Upper lobe of left lung (tissue), 6 donors: ENCODE results near the gene DLGAP1. TPM values are rescaled to one million over a fixed set of nuclear protein-coding genes. Genes with fewer than 3 reads are reported as not detected.

Experiments used
- ATAC-seq, 2 donors: fragments of 200-7000 bp; cut with Tn5 transposase; one replicate each; pipeline ENCODE4 v1.9.1; 2022; ENCODE audit warnings: mild to moderate bottlenecking in 2 of 2, moderate library complexity in 2 of 2; ENCODE audit not compliant: low FRiP score in 2 of 2
- DNase-seq, 2 donors: peaks; one replicate each; pipeline ENCODE4 v3.0.0-alpha.2; 2019 to 2020
- H3K27ac ChIP-seq, 4 donors: fragments of 200-600 bp; sonication (generic); one replicate each; pipeline ENCODE4 v1.5.1; 2016 to 2019
- H3K27me3 ChIP-seq, 4 donors: fragments of 200-600 bp; sonication (generic); one replicate each; pipeline ENCODE4 v1.5.1; 2017 to 2019
- H3K36me3 ChIP-seq, 4 donors: fragments of 200-600 bp; sonication (generic); one replicate each; pipeline ENCODE4 v1.5.1; 2016 to 2019
- H3K4me1 ChIP-seq, 4 donors: fragments of 200-600 bp; sonication (generic); one replicate each; pipeline ENCODE4 v1.5.1; 2018 to 2019
- H3K4me3 ChIP-seq, 4 donors: fragments of 200-600 bp; sonication (generic); one replicate each; pipeline ENCODE4 v1.5.1; 2017 to 2019; ENCODE audit warnings: mild to moderate bottlenecking in 2 of 4, moderate library complexity in 1 of 4
- H3K9me3 ChIP-seq, 4 donors: fragments of 200-600 bp; sonication (generic); one replicate each; pipeline ENCODE4 v1.5.1; 2018 to 2019
- CTCF ChIP-seq, 6 experiments: fragments of 450-650 bp in 4 of 6; fragments of 200-600 bp in 2 of 6; sonication (generic) in 2 of 6; IDR thresholded peaks; one replicate each; pipeline ENCODE4 v1.5.1; 2016 to 2019; ENCODE audit warnings: antibody characterized with exemption in 6 of 6
- EP300 ChIP-seq, 4 donors: sonication (generic); formaldehyde crosslinking; IDR thresholded peaks; one replicate each; pipeline ENCODE4 v1.5.1; 2017; ENCODE audit warnings: antibody characterized with exemption in 4 of 4, control low read depth in 2 of 4
- POLR2A ChIP-seq, 4 donors: fragments of 450-650 bp; IDR thresholded peaks; one replicate each; pipeline ENCODE4 v1.5.1; 2016 to 2017; ENCODE audit warnings: antibody characterized with exemption in 4 of 4, mild to moderate bottlenecking in 2 of 4
- POLR2AphosphoS5 ChIP-seq, 2 donors: sonication (generic); formaldehyde crosslinking; IDR thresholded peaks; one replicate each; pipeline ENCODE4 v1.5.1; 2017; ENCODE audit warnings: antibody characterized with exemption in 2 of 2
- WGBS, 2 donors: methylation state at CpG; one replicate each; pipeline ENCODE4 v1.1.5; 2017 to 2018; 5-methylcytosine and 5-hydroxymethylcytosine counted together
- total RNA-seq, 6 donors: library from RNA; depleted of rRNA in 4 of 6; stranded (reverse); fragments of >200 nt in 4 of 6; gene quantifications; one replicate each; pipeline versions ENCODE4 v1.1.0 to v1.2.1, GENCODE V29; 2016 to 2021
- donor health status: DM: no; HTN: no; CAD: no; lungs with moderate emphysema.
- donor health status: DM: no; HTN: yes; CAD: no; lungs with severe emphysema.

DLGAP1 gene
- total RNA-seq, 6 donors from 2014 or later, result 2.1 to 4.6 (median 3.6) TPM

- Histone ChIP-seq H3K9me3 (no peaks in the 10 kb centered on the region), H3K27me3 (no peaks in the 10 kb centered on the region), H3K27ac (no peak overlapping the region), H3K4me1 (no peaks in the 10 kb centered on the region), H3K4me3 (no peak overlapping the region), H3K36me3 (no peaks in the 10 kb centered on the region)
- ATAC-seq (no peak), DNase-seq (no peak)
- 66 to 83% methylated on average over 1 of the region's 1 CpG for WGBS, 2 donors
- TF ChIP-seq EP300 (IDR thresholded peaks at IDR 0.05) (no peak), POLR2A (IDR thresholded peaks at IDR 0.05) (no peak), CTCF (IDR thresholded peaks at IDR 0.05) (no peak), POLR2AphosphoS5 (IDR thresholded peaks at IDR 0.05) (no peak)
Measured at GRCh38 chr18:4374564-4374963, 80.5 kb downstream of the DLGAP1 start.

GRCh38 chr18:4369705-4370104 is 85.4 kb downstream of the DLGAP1 start:
- TF ChIP-seq CTCF (IDR thresholded peaks at IDR 0.05) (no peak), POLR2AphosphoS5 (IDR thresholded peaks at IDR 0.05) (no peak), POLR2A (IDR thresholded peaks at IDR 0.05) (no peak), EP300 (IDR thresholded peaks at IDR 0.05) (no peak)
- no peaks in the 10 kb centered on the region for H3K4me1 ChIP-seq
- 70 to 88% methylated on average over 4 of the region's 4 CpGs for WGBS, 2 donors
- ATAC-seq (no peak), DNase-seq (no peak)
- H3K27ac ChIP-seq, result no peak overlapping the region
- no peak overlapping the region for H3K4me3 ChIP-seq
- H3K36me3 ChIP-seq, result no peaks in the 10 kb centered on the region
- no peaks in the 10 kb centered on the region for H3K27me3 ChIP-seq
- no peaks in the 10 kb centered on the region for H3K9me3 ChIP-seq

DNA sequence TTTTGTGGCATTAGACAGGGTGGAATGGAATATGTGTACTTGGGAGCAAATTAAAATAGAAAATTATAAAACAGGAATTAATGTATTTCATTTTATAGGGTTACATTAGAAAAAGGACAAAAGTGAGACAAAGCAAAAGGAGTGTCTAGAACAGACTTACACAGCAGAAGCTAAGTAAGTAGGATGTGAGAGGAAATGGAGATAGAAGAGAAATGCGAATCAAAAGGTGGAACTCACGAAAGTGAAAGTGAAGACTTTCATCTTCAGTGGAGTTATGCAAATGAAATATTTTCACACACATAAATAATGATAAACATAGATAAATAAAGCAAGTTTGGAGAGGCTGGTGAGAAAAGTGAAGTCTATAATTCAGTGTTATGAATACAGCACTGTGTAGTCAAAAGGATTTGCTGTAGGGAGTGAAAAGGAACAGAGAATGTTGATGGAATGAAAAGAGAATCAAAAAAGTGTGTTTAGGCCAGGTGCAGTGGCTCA is 94.8 kb downstream of the DLGAP1 start:
- Histone ChIP-seq H3K27me3 (no peaks in the 10 kb centered on the region), H3K4me1 (no peaks in the 10 kb centered on the region), H3K9me3 (no peaks in the 10 kb centered on the region), H3K27ac (no peak overlapping the region), H3K36me3 (no peaks in the 10 kb centered on the region), H3K4me3 (no peak overlapping the region)
- 77 to 80% methylated on average over 2 of the region's 2 CpGs for WGBS, 2 donors
- DNase-seq, result no peak
- TF ChIP-seq EP300 (IDR thresholded peaks at IDR 0.05), result no peak
- TF ChIP-seq POLR2AphosphoS5 (IDR thresholded peaks at IDR 0.05), result no peak
- TF ChIP-seq POLR2A (IDR thresholded peaks at IDR 0.05), result no peak
- no peak for TF ChIP-seq CTCF (IDR thresholded peaks at IDR 0.05)
- no peak for ATAC-seq

DNA sequence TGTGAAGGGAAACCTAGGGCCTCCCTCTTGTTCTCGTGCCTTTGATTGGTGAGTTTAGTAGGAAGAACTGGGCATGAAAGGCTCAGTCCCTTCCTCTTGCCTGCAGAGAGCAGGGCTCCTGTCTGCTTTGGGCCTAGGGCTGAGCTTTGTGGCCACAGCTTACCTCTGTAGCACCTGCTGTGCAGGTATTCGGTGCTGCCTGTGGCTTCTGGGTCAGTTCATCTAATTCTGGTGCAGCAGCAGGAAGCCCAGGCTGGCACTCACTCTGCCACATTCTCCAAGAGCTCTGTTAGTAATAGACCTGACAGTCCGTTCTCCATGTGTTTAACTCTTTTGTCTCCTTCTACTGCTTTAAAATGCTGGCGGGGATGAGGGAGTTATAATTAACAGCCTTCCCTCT is 96.5 kb downstream of the DLGAP1 start:
- no peak for ATAC-seq
- H3K9me3 ChIP-seq, result no peaks in the 10 kb centered on the region

More for the DNA sequence above, 96.5 kb downstream of the DLGAP1 start:
- no peaks in the 10 kb centered on the region for H3K27me3 ChIP-seq
- no peaks in the 10 kb centered on the region for H3K4me1 ChIP-seq
- H3K4me3 ChIP-seq, result no peak overlapping the region
- H3K36me3 ChIP-seq, result no peaks in the 10 kb centered on the region
- no peak for TF ChIP-seq EP300 (IDR thresholded peaks at IDR 0.05)
- no peak for TF ChIP-seq POLR2AphosphoS5 (IDR thresholded peaks at IDR 0.05)
- no peak for TF ChIP-seq POLR2A (IDR thresholded peaks at IDR 0.05)
- no peak for TF ChIP-seq CTCF (IDR thresholded peaks at IDR 0.05)
- no peak overlapping the region for H3K27ac ChIP-seq
- no peak for DNase-seq
- WGBS, 2 donors, result 64 to 73% methylated on average over 4 of the region's 4 CpGs
